GM21381 (cell line): ENCODE measurements around the gene GALR3.
"Not testable (repeated sequence)": the region's sequence is repeated elsewhere in the genome, so short reads cannot be mapped to it uniquely, and the experiment has no call there.

ENCODE experiments used
- ATAC-seq: cut with Tn5 transposase; IDR thresholded peaks from one replicate; pipeline ENCODE4 v1.9.1; 2021; ENCODE audit warnings: mild to moderate bottlenecking, moderate library complexity; ENCODE audit not compliant: unreplicated experiment

GALR3 gene, protein sequence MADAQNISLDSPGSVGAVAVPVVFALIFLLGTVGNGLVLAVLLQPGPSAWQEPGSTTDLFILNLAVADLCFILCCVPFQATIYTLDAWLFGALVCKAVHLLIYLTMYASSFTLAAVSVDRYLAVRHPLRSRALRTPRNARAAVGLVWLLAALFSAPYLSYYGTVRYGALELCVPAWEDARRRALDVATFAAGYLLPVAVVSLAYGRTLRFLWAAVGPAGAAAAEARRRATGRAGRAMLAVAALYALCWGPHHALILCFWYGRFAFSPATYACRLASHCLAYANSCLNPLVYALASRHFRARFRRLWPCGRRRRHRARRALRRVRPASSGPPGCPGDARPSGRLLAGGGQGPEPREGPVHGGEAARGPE

DNA sequence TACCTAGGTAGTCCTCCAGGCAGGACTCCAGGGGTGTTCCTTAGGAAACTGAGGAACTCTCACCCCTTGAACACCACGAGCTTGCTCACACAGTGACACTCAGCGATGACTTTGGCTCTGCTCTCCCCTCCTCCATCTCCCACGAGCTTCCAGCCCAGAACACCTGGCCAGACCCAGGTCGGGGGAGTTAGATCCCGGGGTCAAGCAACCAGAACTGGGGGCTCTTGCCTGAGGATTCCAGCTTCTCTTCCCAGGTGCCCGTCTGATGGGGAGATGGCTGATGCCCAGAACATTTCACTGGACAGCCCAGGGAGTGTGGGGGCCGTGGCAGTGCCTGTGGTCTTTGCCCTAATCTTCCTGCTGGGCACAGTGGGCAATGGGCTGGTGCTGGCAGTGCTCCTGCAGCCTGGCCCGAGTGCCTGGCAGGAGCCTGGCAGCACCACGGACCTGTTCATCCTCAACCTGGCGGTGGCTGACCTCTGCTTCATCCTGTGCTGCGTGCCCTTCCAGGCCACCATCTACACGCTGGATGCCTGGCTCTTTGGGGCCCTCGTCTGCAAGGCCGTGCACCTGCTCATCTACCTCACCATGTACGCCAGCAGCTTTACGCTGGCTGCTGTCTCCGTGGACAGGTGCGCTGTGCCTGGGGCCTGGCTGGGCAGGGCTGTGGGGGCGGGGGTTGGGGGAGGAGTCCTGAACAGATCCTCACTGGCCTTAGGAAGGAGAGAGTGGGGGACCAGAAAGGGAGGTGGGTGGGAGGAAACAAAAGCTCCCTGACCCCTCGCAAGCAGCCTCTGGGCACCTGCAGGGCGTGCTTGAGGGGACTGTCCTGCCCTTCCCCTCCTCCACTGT lies at the start of gene GALR3:
TSS of gene GALR3 (plus strand) at position 249 of the 852 bp plus-strand sequence. CDS start at position 274, 25 bp downstream.
- ATAC-seq: no peak

DNA sequence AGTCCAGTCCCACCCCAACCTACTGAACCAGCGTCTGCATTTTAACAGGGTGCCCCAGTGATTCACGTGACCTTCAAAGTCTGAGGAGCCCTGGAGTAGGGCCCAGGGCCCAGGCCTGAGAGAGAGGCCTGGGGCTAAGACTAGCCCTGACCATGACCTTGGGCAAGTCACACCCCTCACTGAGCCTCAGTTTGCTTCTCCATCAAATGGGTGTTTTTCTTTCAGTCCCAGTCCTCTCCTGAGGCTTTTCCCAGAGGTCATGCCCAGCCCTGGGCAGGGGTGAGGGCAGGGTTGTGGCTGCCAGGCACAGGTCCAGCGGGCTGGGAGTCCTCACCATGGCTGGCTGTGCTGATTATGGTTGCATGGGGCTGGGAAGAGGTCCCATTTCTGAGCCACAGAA lies 48.5 kb upstream of the GALR3 start:
- ATAC-seq: no peak

DNA sequence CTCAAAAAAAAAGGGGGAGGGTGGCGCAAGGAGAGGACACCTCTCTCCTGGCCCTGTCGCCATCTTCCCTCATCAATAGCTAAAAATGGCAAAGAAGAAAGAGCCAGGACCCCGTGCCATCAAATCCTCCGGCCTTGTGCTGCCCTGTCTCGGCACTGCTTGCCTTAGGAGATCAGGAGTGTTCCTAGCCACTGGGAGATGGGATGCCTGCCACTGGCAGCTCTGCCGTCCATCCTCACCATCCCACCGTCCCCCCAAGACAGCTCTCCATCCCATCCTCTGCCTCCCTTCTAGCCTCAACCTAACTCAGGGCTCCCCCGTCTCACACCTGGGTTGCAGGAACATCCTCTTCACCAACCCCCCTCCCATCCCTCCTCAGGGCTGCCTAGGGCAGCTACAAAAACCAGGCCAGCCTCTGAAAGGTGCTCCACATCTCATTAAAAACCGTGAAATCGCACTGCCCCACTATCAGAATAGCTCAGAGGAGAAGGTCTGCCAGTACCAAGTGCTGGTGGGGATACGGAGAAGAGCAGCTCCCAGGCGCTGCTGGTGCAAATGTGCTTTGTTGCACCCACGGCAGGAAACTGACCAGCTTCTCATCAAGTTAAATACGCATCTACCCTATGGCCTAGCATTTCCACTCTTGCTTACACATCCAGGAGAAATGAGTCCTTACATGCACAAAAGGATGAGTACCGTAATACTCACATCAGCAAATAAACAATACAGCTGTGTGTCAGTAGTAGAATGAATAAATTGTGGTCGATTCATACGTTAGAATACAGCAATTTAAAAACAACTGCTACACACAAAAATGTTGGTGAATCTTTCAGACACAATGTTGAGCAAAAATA lies 47.2 kb upstream of the GALR3 start:
- no peak for ATAC-seq

DNA sequence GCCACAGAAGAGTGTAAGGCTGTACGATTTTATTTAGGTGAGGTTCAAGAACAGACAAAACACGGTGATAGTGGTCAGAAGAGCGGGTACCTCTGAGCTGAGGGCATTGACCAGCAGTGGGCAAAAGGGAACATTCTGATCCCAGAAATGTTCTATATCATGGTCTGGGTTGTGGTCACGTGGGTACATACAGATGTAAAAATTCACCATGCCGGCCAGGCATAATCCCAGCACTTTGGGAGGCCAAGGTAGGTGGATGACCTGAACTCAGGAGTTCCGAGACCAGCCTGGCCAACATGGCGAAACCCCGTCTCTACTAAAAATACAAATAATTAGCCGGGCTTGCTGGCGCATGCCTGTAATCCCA lies 46.6 kb upstream of the GALR3 start:
- ATAC-seq: no peak

DNA sequence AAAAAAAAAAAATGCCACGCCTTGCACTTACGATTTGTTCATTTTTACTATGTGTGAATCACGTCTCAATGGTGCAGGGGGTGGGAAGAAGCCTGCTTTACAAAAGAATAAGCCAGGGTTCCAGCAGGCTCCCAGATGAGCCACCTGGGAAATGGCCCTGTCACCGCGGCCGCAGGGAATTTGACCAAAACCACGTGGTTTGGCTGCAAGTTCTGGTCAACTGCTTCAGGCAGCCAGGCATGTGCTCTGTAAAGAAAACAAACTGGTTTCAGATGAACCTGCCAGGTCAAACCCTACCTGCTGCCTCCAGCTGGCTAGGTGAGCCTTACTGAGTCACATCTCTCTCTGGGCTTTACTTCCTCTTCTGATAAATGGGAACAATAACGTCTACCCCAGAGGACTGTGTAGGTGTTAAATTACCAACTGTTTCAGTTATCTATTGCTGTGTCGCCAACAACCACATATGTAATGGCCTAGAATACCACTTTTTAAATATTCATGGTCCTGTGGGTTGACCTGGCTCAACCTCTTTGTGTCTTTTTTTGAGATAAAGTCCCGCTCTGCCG lies 46.0 kb upstream of the GALR3 start:
- peak; percentile 60 for ATAC-seq

DNA sequence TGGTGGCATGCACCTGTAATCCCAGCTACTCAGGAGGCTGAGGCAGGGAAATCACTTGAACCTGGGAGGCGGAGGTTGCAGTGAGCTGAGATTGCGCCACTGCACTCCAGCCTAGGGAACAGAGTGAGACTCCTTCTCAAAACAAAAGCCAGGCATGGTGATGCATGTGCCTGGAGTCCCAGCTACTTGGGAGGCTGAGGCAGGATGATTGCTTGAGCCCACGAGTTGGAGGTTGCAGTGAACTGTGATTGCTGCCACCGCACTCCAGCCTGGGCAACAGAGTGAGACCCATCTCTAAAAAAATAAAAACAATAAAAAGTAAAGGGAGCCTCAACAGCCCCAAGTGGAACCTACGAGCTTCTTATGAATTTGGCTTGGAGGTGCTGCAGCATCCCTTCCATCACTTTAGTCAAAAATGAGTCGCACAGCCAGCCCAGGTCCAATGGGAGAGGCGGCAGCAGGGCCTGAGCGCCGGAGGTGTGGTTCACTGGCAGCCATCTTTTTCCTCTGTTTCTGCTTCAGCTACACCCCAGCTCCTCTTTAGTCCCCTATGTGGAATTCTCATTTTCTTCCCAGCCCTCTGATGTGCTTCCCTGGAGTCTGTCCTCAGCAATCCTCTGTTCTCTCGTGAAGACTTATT lies 44.7 kb upstream of the GALR3 start:
- no peak for ATAC-seq

DNA sequence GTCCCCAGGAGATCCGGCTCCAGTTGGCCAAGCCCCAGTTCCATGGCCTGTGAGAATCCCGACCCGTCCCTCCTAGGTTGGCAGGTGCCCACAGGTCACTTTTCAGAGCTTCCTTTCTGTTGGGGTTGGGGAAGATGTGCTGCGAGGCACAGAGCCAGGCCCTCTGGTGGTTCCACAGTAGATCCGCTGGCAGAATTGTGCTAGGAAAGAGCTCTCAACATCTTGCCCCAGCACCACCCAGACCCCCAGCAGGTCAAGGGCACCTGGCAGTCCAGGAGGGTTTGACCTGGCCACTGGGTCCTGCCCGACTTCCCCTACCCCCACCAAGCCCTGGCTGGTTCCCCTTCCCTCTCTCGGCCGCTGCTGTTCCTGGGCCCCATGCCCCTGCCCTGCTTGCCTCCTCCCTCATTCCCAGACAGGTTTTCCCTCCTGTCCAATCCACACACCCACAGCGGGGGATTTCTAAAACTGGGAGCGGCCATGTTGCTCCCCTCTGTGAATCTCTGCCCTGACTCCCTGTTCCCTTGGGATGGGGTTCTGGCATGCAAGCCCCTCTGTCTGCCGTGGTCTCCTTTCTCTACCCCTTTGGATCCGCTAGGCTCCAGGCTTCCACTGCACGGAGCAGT lies 41.6 kb upstream of the GALR3 start:
- no peak for ATAC-seq

DNA sequence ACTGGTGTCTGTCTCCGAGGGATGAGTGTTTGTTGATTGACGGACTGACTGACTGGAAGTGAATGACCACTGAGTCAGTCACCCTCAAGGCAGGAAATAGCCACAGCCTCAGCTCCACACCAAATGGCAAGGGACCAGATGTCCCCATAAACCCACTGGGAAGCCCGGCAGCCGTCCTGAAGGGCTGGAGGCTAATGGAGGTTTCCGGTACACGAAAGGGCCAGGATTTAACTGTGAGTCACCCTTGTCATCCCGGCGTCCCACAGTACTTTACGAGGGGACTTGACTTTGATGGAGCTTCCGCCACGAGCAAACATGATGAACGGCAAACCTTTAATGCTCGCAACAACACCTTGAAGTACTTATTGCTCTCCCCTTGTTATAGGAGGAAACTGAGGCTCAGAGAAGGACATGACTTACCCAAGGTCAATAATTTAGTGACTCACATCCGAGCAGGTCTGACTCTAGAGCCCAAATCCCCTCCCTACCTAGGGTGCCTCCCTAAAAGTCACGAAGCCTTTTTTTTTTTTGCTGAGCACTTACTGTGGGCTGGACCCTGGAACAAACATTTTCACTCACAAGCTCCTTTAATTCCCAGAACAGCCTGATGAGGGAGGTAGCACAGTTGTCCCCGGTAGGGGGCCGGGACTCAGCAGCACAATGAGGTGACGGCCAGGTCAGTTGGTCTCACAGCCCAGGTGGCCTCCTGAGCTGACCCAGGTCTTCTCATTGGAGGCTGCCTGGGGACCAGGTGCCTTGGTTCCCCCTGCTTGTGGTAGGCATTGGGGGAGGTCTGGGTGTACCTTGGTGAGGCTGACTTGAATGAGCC lies 40.6 kb upstream of the GALR3 start:
- ATAC-seq: no peak

DNA sequence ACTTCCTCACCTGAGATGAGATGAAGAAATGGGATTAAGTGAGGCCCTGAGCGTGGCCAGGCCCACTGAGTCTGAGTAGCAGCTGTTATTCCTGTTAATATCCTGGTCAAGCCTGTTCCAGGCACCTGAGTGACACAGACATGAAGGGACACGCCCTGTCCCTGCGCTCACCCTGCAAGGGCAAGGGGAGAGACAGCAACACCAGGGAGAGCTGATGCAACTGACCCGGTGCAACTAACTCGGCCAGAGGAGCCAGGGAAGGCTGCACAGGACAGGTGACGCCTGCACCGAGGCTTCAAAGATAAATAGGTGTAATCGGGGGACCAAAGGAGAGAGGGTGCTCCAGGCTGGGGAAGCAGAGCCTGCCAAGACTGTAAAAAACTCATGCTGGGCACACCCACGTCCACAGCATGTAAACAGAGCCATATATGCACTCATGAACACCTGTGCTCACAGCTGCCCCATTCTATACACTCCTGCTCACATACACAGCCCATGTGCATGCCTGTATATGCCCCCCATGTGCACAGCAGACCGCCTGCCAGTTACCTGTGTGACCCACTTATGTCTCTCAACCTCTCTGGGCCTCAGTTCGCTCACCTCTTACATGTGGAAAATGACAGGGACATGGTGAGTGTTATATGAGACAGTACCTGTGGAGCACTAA lies 38.2 kb upstream of the GALR3 start:
- ATAC-seq: no peak

DNA sequence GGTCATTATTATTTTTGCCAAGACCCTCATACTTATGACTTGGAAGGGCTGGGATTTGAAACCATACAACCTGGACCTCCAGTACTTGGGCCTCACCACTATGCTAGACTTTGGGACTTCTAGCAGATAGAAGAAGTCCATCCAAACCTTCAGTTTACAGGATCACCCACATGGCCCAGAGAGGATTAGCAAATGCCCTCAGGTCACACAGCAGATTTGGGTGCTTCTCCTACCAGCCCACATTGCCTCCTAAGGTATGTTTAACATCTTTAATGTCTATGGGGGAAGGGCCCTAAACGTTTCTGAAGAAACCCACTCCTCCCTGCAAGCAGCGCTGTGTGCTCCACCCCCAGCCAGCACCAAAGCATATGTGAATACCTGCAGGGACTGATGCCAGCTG lies 32.9 kb upstream of the GALR3 start:
- ATAC-seq: no peak

DNA sequence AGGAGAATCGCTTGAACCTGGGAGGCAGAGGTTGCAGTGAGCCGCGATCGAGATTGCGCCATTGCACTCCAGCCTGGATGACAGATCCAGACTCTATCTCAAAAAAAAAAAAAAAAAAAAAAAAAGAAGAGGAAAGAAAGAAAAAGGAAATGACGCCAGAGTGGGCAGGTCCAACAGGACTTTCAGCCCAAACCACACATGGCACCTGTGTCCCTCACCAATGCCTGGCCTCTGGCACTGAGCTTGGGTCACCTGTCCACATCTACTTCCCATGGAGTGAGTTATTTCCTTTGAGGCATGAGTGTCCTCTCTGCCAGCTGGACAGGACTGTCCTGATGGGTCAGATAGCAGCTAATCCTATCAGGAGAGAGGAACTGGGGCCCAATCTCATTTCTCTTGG lies 30.7 kb upstream of the GALR3 start:
- ATAC-seq: no peak

DNA sequence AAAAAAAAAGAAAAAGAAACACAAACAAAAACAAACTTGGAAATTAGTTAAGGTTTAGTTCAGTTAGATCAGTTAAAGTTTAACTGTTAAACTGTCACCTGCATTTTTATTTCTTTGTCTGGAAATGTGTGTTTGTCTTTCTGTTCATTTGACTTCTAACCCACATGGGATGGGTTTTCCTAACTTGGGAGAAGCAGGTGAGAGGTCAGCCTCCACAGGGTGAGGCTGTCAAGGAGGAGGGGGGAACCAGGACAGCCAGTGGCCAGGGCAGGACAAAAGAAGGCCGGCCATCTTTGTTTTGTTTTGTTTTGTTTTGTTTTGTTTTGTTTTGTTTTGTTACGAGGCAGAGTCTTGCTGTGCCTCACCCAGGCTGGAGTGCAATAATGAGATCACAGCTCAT lies 28.8 kb upstream of the GALR3 start:
- ATAC-seq: no peak

DNA sequence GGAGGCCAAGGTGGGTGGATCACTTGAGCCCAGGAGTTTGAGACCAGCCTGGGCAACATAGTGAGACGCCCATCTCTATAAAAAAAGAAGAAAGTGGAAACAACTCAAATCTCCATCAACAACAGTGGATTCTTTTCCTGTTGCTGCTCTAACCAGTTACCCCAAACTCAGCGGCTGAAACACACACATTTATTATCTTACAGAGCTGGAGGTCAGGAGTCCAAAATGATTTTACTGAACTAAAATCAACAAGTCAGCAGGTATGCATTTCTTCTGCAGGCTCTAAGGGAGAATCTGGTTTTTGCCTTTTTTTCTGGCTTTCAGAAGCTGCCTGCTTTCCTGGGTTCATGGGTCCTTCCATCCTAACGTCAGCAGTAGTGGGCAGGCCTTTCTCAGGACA lies 27.1 kb upstream of the GALR3 start:
- no peak for ATAC-seq

DNA sequence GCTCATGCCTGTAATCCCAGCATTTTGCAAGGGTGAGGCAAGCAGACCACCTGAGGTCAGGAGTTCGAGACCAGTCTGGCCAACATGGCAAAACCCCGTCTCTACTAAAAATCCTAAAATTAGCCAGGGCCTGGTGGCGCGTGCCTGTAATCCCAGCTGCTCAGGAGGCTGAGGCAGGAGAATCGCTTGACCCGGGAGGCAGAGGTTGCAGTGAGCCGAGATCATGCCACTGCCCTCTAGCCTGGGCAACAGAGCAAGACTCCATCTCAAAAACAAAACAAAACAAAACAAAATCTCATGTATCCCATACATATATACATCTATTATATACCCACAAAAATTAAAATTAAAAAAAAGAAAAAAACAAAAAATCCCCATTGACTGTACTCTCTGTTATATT lies 25.9 kb upstream of the GALR3 start:
- ATAC-seq: not testable (repeated sequence)

DNA sequence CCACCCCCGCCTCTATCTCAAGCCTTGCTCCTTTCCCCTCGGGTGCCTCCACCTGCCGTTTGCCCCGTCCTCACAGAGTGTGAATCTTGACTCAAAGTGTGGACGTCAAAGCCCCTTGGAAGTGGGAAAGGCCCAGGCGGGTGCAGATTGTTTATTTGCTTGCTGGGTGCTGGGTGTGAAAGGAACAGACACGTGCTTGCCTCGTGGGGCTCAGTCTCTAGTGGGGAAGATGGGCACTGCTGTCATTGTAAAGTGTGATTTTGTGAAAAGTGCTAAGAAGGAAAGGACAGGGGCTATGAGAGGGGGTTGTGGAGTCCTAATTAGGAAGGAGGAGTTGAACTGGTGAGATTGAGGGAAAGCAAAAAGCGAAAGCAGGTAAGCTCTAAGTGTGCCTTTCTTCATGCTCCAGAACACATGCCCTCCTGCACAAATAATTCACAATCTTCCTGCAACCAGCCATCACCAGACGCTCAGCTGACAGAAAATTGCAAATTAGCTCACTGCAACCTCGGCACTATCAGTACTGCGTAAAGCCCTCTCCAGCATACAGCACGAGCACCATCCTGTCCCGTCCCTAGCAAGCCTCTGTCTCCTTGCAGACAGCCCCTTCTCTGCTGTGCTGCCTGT lies 25.2 kb upstream of the GALR3 start:
- ATAC-seq: no peak

DNA sequence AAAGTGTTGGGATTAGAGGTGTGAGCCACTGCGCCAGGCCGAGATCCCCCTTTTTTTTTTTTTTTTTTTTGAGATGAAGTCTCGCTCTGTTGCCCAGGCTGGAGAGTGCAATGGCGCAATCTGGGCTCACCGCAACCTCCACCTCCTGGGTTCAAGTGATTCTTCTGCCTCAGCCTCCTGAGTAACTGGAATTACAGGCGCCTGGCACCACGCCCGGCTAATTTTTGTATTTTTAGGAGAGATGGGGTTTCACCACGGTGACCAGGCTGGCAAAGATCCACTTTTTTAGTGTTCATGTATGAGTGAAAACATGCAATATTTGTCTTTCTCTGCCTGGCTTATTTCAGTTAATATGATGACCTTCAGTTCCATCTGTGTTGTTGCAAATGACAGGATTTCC lies 23.2 kb upstream of the GALR3 start:
- not testable (repeated sequence) for ATAC-seq

DNA sequence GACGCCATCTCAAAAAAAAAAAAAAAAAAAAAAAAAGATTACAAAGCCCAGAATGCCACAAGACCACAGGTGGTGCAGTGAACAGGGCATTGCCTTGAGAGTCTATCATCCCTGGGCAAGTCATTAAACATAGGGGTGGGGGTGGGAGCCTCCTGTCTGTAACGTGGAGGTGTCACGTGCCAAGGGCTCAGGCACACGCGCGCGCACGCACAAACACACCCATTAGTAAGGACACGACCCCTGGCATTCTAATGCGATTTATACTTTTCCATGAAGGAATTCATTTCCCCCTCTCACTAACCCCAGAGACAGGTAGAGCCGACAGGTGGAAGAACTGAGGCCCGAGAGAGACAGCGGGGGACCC lies 21.3 kb upstream of the GALR3 start:
- no peak for ATAC-seq
